Activated effector memory CD4-positive, alpha-beta T cell treated with anti-CD3 and anti-CD28 coated beads, Interleukin-2, amount 50 U/mL, for 16 hours (primary cell): Measurements from ENCODE around the gene GPX4.
"Not testable (repeated sequence)": the region's sequence is repeated elsewhere in the genome, so short reads cannot be mapped to it uniquely, and the experiment has no call there.

ENCODE experiments used
- DNase-seq: peaks from one replicate; pipeline ENCODE4 v3.0.0-alpha.2; 2020

The GPX4 gene

GRCh38 chr19:1105008-1105872, 1.4 kb downstream of the GPX4 start:
- DNase-seq: no peak

GRCh38 chr19:1105873-1106840, 2.4 kb downstream of the GPX4 start:
- no peak for DNase-seq

GRCh38 chr19:1106841-1107660, 3.3 kb downstream of the GPX4 start:
- no peak for DNase-seq

GRCh38 chr19:1107661-1108261, 4.0 kb downstream of the GPX4 start:
- DNase-seq: no peak

GRCh38 chr19:1108291-1109031, 4.7 kb downstream of the GPX4 start:
- no peak for DNase-seq

GRCh38 chr19:1109032-1109551, 5.3 kb downstream of the GPX4 start:
- no peak for DNase-seq

GRCh38 chr19:1109697-1110671, 6.2 kb downstream of the GPX4 start:
- no peak for DNase-seq

- DNase-seq: no peak
These were observed 7.2 kb downstream of the GPX4 start for GRCh38 chr19:1110809-1111640.

- no peak for DNase-seq
These were observed 8.0 kb downstream of the GPX4 start for GRCh38 chr19:1111641-1112267.

GRCh38 chr19:1112268-1113029, 8.7 kb downstream of the GPX4 start:
- DNase-seq: no peak

- DNase-seq: peak; percentile 91
These were observed 9.5 kb downstream of the GPX4 start for GRCh38 chr19:1113030-1113985.

GRCh38 chr19:1113986-1114483, 10.2 kb downstream of the GPX4 start:
- DNase-seq: no peak

- not testable (repeated sequence) for DNase-seq
These were observed 10.9 kb downstream of the GPX4 start for GRCh38 chr19:1114728-1115127.

GRCh38 chr19:1115646-1116420, 12.0 kb downstream of the GPX4 start:
- no peak for DNase-seq

GRCh38 chr19:1116726-1117581, 13.2 kb downstream of the GPX4 start:
- no peak for DNase-seq
